Keratinocyte (primary cell): Measurements from ENCODE around the gene CST4. TPM values are rescaled to one million over a fixed set of nuclear protein-coding genes. Genes with fewer than 3 reads are reported as not detected.

Source experiments
- DNase-seq: peaks from one replicate; pipeline ENCODE4 v3.0.0-alpha.2; 2011; ENCODE audit warnings: low read depth, missing footprints, low spot score
- FAIRE-seq: peaks from 2 replicates; lab custom pipeline; 2011; peaks lifted over from hg19 to GRCh38; lab: Jason Lieb, UNC
- H2AFZ ChIP-seq: 2 replicates; pipeline ENCODE4 v1.6.0; 2012; ENCODE audit warnings: low read length, control low read depth, inconsistent platforms; ENCODE audit not compliant: control insufficient read depth
- H3K27ac ChIP-seq: 2 replicates; pipeline ENCODE4 v1.5.1; 2011; ENCODE audit warnings: low read length; ENCODE audit not compliant: control insufficient read depth, insufficient read depth
- H3K27me3 ChIP-seq: 3 replicates; pipeline ENCODE4 v1.6.0; 2011; ENCODE audit warnings: low read length; ENCODE audit not compliant: control insufficient read depth, insufficient read depth; ENCODE audit errors: extremely low read depth
- H3K36me3 ChIP-seq, 2 experiments: 2 replicates in 1 of 2; 3 replicates in 1 of 2; pipeline ENCODE4 v1.5.1; 2011; ENCODE audit warnings: low read length in 2 of 2, mild to moderate bottlenecking in 1 of 2; ENCODE audit not compliant: control insufficient read depth in 2 of 2, insufficient read depth in 2 of 2; ENCODE audit errors: extremely low read depth in 1 of 2
- H3K4me1 ChIP-seq: 3 replicates; pipeline ENCODE4 v1.5.1; 2011; ENCODE audit warnings: low read length; ENCODE audit not compliant: control insufficient read depth, insufficient read depth; ENCODE audit errors: extremely low read depth
- H3K4me2 ChIP-seq: 3 replicates; pipeline ENCODE4 v1.6.0; 2011; ENCODE audit warnings: low read depth, low read length; ENCODE audit not compliant: control insufficient read depth, insufficient read depth; ENCODE audit errors: extremely low read depth
- H3K4me3 ChIP-seq, 3 experiments: fragments of 200-600 bp in 1 of 3; sonication (generic) in 1 of 3; 2 replicates in 2 of 3; 3 replicates in 1 of 3; pipeline ENCODE4 v1.5.1; 2011 to 2016; ENCODE audit warnings: low read length in 3 of 3, mild to moderate bottlenecking in 3 of 3, control low read depth in 2 of 3, inconsistent platforms in 1 of 3, low read depth in 1 of 3, mixed read lengths in 1 of 3, mixed run types in 1 of 3, moderate library complexity in 1 of 3; ENCODE audit not compliant: control insufficient read depth in 2 of 3, insufficient read depth in 2 of 3; ENCODE audit errors: extremely low read depth in 1 of 3
- H3K79me2 ChIP-seq: 2 replicates; pipeline ENCODE4 v1.6.0; 2012; ENCODE audit warnings: low read length; ENCODE audit not compliant: control insufficient read depth, insufficient read depth
- H3K9ac ChIP-seq: 3 replicates; pipeline ENCODE4 v1.6.0; 2011; ENCODE audit warnings: low read length; ENCODE audit not compliant: control insufficient read depth, insufficient read depth; ENCODE audit errors: extremely low read depth
- H3K9me1 ChIP-seq: 3 replicates; pipeline ENCODE4 v1.6.0; 2011; ENCODE audit warnings: low read length; ENCODE audit not compliant: control insufficient read depth, insufficient read depth; ENCODE audit errors: extremely low read depth
- H3K9me3 ChIP-seq: 2 replicates; pipeline ENCODE4 v1.5.1; 2012; ENCODE audit warnings: low read depth, low read length; ENCODE audit not compliant: control insufficient read depth
- H4K20me1 ChIP-seq: 3 replicates; pipeline ENCODE4 v1.6.0; 2011; ENCODE audit warnings: low read length; ENCODE audit not compliant: control insufficient read depth, insufficient read depth; ENCODE audit errors: extremely low read depth
- EZH2 ChIP-seq: IDR thresholded peaks from one replicate; pipeline ENCODE4 v1.6.1; 2012; ENCODE audit warnings: inconsistent platforms, mild to moderate bottlenecking, low read length, moderate library complexity
- dilution Hi-C: fragments of 300-500 bp; cut with MboI; formaldehyde crosslinking; loops from one replicate; pipeline ENCODE4 v1.7.0; 2020; ENCODE audit warnings: low sequenced_read_pairs; ENCODE audit not compliant: extremely low pct_ligation_motif_present
- polyA plus RNA-seq, 5 experiments: library from polyadenylated mRNA; depleted of rRNA in 3 of 5; stranded (reverse) in 3 of 5; stranded (forward) in 1 of 5; unstranded in 1 of 5; fragments of >200 nt; gene quantifications; 1 replicate in 1 of 5; 2 replicates in 3 of 5; 3 replicates in 1 of 5; pipeline versions ENCODE4 v1.2.1 to v1.2.3, GENCODE V29; 2011 to 2012; ENCODE audit warnings: missing spikeins in 2 of 5, low read depth in 1 of 5, low replicate concordance in 1 of 5
- TF ChIP-seq, protein P1 (sequence below), 3 experiments: IDR thresholded peaks in 1 of 3; conservative IDR thresholded peaks in 1 of 3; optimal IDR thresholded peaks in 1 of 3; 2 replicates in 2 of 3; 3 replicates in 1 of 3; pipeline versions ENCODE3 to v1.5.1; 2011; ENCODE audit warnings: low read length in 3 of 3, mild to moderate bottlenecking in 3 of 3, moderate library complexity in 2 of 3, control low read depth in 1 of 3, inconsistent platforms in 1 of 3; ENCODE audit not compliant: insufficient read depth in 2 of 3; ENCODE audit errors: extremely low read depth in 1 of 3

CST4 gene
- polyA plus RNA-seq, 1 donor (not counting 4 experiments of a cell fraction or from before 2014, with no cell fraction given): not detected

- FAIRE-seq (no peak), DNase-seq (no peak)
- Histone ChIP-seq H3K9ac (no peak overlapping the region), H3K9me1 (no peaks in the 10 kb centered on the region), H3K4me2 (no peak overlapping the region), H3K79me2 (no peaks in the 10 kb centered on the region), H3K4me1 (no peaks in the 10 kb centered on the region), H3K4me3 (no peak overlapping the region), H3K36me3 (no peaks in the 10 kb centered on the region), H4K20me1 (no peaks in the 10 kb centered on the region), H2AFZ (no peak overlapping the region), H3K27ac (no peak overlapping the region), H3K9me3 (no peaks in the 10 kb centered on the region), H3K27me3 (no peaks in the 10 kb centered on the region)
- dilution Hi-C loops: no loop called here
- no peak for TF ChIP-seq EZH2
- TF ChIP-seq, protein P1, sequence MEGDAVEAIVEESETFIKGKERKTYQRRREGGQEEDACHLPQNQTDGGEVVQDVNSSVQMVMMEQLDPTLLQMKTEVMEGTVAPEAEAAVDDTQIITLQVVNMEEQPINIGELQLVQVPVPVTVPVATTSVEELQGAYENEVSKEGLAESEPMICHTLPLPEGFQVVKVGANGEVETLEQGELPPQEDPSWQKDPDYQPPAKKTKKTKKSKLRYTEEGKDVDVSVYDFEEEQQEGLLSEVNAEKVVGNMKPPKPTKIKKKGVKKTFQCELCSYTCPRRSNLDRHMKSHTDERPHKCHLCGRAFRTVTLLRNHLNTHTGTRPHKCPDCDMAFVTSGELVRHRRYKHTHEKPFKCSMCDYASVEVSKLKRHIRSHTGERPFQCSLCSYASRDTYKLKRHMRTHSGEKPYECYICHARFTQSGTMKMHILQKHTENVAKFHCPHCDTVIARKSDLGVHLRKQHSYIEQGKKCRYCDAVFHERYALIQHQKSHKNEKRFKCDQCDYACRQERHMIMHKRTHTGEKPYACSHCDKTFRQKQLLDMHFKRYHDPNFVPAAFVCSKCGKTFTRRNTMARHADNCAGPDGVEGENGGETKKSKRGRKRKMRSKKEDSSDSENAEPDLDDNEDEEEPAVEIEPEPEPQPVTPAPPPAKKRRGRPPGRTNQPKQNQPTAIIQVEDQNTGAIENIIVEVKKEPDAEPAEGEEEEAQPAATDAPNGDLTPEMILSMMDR (optimal IDR thresholded peaks at IDR 0.05 in 1 of 3, IDR thresholded peaks at IDR 0.05 in 1 of 3, conservative IDR thresholded peaks at IDR 0.05 in 1 of 3; ENCODE audit: extremely low read depth in 1 of 3, insufficient read depth in 2 of 3, low read length in 3 of 3): no peak
Measured at GRCh38 chr20:23702021-23702420, 13.2 kb upstream of the CST4 start.

GRCh38 chr20:23700931-23701330 lies 12.1 kb upstream of the CST4 start:
- dilution Hi-C loops: no loop called here
- H3K4me3 ChIP-seq: no peak overlapping the region
- H3K4me1 ChIP-seq: no peaks in the 10 kb centered on the region
- H3K9me3 ChIP-seq: no peaks in the 10 kb centered on the region
- no peaks in the 10 kb centered on the region for H4K20me1 ChIP-seq
- H3K27ac ChIP-seq: no peak overlapping the region
- no peaks in the 10 kb centered on the region for H3K79me2 ChIP-seq
- H3K36me3 ChIP-seq: no peaks in the 10 kb centered on the region
- H3K27me3 ChIP-seq: no peaks in the 10 kb centered on the region
- FAIRE-seq: no peak
- no peak for DNase-seq
- H2AFZ ChIP-seq: no peak overlapping the region
- no peaks in the 10 kb centered on the region for H3K9me1 ChIP-seq
- no peak for TF ChIP-seq EZH2
- TF ChIP-seq, protein P1 (optimal IDR thresholded peaks at IDR 0.05 in 1 of 3, IDR thresholded peaks at IDR 0.05 in 1 of 3, conservative IDR thresholded peaks at IDR 0.05 in 1 of 3; ENCODE audit: extremely low read depth in 1 of 3, insufficient read depth in 2 of 3, low read length in 3 of 3): no peak
- H3K4me2 ChIP-seq: no peak overlapping the region
- H3K9ac ChIP-seq: no peak overlapping the region
